CD4-positive, alpha-beta T cell (primary cell): ENCODE data around the gene HMCES. TPM values are rescaled to one million over a fixed set of nuclear protein-coding genes. Genes with fewer than 3 reads are reported as not detected.
"Not testable (repeated sequence)": the region's sequence is repeated elsewhere in the genome, so short reads cannot be mapped to it uniquely, and the experiment has no call there.

Experiments
- ATAC-seq: fragments of 200-7000 bp; cut with Tn5 transposase; one replicate; pipeline ENCODE4 v1.10.0; 2022; ENCODE audit warnings: mild to moderate bottlenecking; ENCODE audit not compliant: poor library complexity
- CTCF ChIA-PET: fragments of 350-600 bp; sonication (Branson Sonifier 250); formaldehyde crosslinking; loops from one replicate; lab custom pipeline; 2021; ENCODE audit warnings: antibody characterized with exemption, inconsistent platforms; lab: Charles Lee
- POLR2A ChIA-PET: fragments of 350-600 bp; sonication (Branson Sonifier 250); formaldehyde crosslinking; loops from one replicate; lab custom pipeline; 2021; ENCODE audit warnings: antibody characterized with exemption, inconsistent platforms; lab: Charles Lee
- DNase-seq, 14 experiments: peaks; one replicate each; pipeline ENCODE4 v3.0.0-alpha.2; 2013 to 2020; ENCODE audit warnings: mixed read lengths in 2 of 14
- H3K27ac ChIP-seq, 2 donors: one replicate each; pipeline versions ENCODE4 v1.5.1 to v1.7.0; 2013; ENCODE audit warnings: low read length in 2 of 2, low read depth in 1 of 2, mild to moderate bottlenecking in 1 of 2
- H3K27me3 ChIP-seq, 2 experiments: 1 replicate in 1 of 2; 2 replicates in 1 of 2; pipeline versions ENCODE4 v1.6.1 to v1.7.0; 2013; ENCODE audit warnings: low read length in 2 of 2, control low read depth in 1 of 2, mild to moderate bottlenecking in 1 of 2, moderate library complexity in 1 of 2; ENCODE audit not compliant: insufficient read depth in 2 of 2, control insufficient read depth in 1 of 2
- H3K36me3 ChIP-seq: one replicate; pipeline ENCODE4 v1.6.1; 2013; ENCODE audit warnings: low read length, control low read depth; ENCODE audit not compliant: insufficient read depth
- H3K4me1 ChIP-seq: one replicate; pipeline ENCODE4 v1.6.1; 2013; ENCODE audit warnings: low read length, control low read depth; ENCODE audit not compliant: insufficient read depth
- H3K4me3 ChIP-seq: one replicate; pipeline ENCODE4 v1.5.1; 2013; ENCODE audit warnings: mild to moderate bottlenecking, low read length, moderate library complexity
- H3K9me3 ChIP-seq, 2 experiments: 1 replicate in 1 of 2; 2 replicates in 1 of 2; pipeline versions ENCODE4 v1.6.1 to v1.7.0; 2013; ENCODE audit warnings: low read length in 2 of 2, mild to moderate bottlenecking in 2 of 2, control low read depth in 1 of 2, moderate library complexity in 1 of 2; ENCODE audit not compliant: control insufficient read depth in 1 of 2, insufficient read depth in 1 of 2
- H3K27ac Mint-ChIP-seq: one replicate; pipeline ENCODE4 v1.8.0; 2020; ENCODE audit warnings: mixed read lengths
- H3K27me3 Mint-ChIP-seq: one replicate; pipeline ENCODE4 v1.8.0; 2021; ENCODE audit warnings: mixed read lengths
- H3K36me3 Mint-ChIP-seq: one replicate; pipeline ENCODE4 v1.8.0; 2021; ENCODE audit warnings: low read depth, mixed read lengths
- H3K4me1 Mint-ChIP-seq: one replicate; pipeline ENCODE4 v1.8.0; 2021; ENCODE audit warnings: low read depth, mixed read lengths
- H3K4me3 Mint-ChIP-seq: one replicate; pipeline ENCODE4 v1.8.0; 2020; ENCODE audit warnings: mild to moderate bottlenecking, mixed read lengths
- H3K9me3 Mint-ChIP-seq: one replicate; pipeline ENCODE4 v1.8.0; 2020; ENCODE audit warnings: mixed read lengths
- CTCF ChIP-seq: fragments of 200-600 bp; IDR thresholded peaks from one replicate; pipeline ENCODE4 v1.8.0; 2022; ENCODE audit warnings: antibody characterized with exemption, mild to moderate bottlenecking
- intact Hi-C, 2 experiments: fragments of 100-400 bp; cut with DNase I in 1 of 2; cut with micrococcal nuclease in 1 of 2; formaldehyde crosslinking; loops; one replicate each; pipeline versions ENCODE4 v1.15.1 to v1.9.0; 2023 to 2025; cut with DNase I, micrococcal nuclease
- total RNA-seq, 174 experiments: library from RNA in 2 of 174; stranded (reverse) in 2 of 174; gene quantifications; one replicate each; pipeline ENCODE4 v1.2.3 and lab custom pipeline; 2021 to 2026

HMCES gene
- total RNA-seq, 2 experiments from 2014 or later: 63.5 to 64.0 TPM

- intact Hi-C loops: no loop called here
- no peaks in the 10 kb centered on the region for H3K36me3 Mint-ChIP-seq
- no peaks in the 10 kb centered on the region for H3K36me3 ChIP-seq
- peaks cover 24% of the 10 kb centered on the region for H3K4me1 ChIP-seq
- no peak overlapping the region for H3K4me3 Mint-ChIP-seq
- no peak for TF ChIP-seq CTCF
- DNase-seq: no peak
- ChIA-PET CTCF (interaction anchor here (1.1 kb wide), 1 partner anchor 187 kb away, joined by 3 read pairs; no protein-coding TSS in a partner anchor), POLR2A (interaction anchor here (0.8 kb wide), 1 partner anchor 9 kb away, joined by 3 read pairs; the partner anchor contains the start of gene COPG1)
- H3K27ac ChIP-seq: no peak overlapping the region
- H3K27me3 Mint-ChIP-seq: no peaks in the 10 kb centered on the region
- H3K9me3 Mint-ChIP-seq: no peaks in the 10 kb centered on the region
- H3K27me3 ChIP-seq: no peaks in the 10 kb centered on the region
- no peaks in the 10 kb centered on the region for H3K9me3 ChIP-seq
- no peak overlapping the region for H3K27ac Mint-ChIP-seq
- H3K4me1 Mint-ChIP-seq: peaks cover 8% of the 10 kb centered on the region
- no peak for ATAC-seq
- no peak overlapping the region for H3K4me3 ChIP-seq
Observed at GRCh38 chr3:129240436-129240835, 38.2 kb upstream of the HMCES start.

DNA sequence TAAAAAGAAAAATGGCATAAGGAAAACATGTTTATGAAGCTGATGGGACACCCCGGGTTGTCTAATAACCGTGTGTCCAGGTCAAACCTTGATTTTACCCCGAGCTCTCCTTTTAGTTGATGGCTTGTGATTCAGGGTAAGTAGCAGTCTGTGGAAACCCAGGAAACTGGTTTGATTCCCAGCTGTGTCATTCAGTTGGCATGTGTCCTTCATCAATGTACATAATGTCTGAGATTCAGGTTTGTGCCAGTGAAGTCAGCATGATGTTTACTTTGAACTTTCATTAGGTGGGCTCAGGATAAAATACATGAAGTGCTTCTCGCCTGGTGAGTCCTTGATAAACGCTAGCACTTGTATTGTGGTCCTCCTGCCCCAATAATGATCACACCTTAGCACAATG is 33.5 kb upstream of the HMCES start:
- Histone ChIP-seq H3K9me3 (no peaks in the 10 kb centered on the region), H3K27me3 (no peaks in the 10 kb centered on the region), H3K4me3 (no peak overlapping the region), H3K4me1 (peaks cover 28% of the 10 kb centered on the region), H3K27ac (no peak overlapping the region), H3K36me3 (no peaks in the 10 kb centered on the region)
- Mint-ChIP-seq H3K27ac (peak overlapping the region; percentile 7), H3K9me3 (no peaks in the 10 kb centered on the region), H3K4me3 (no peak overlapping the region), H3K36me3 (peaks cover 16% of the 10 kb centered on the region), H3K4me1 (peaks cover 35% of the 10 kb centered on the region), H3K27me3 (no peaks in the 10 kb centered on the region)
- POLR2A ChIA-PET: interaction anchor here (0.8 to 2.0 kb wide), 6 partner anchors 124 to 275 kb away, joined by 3 to 12 read pairs (median 5); partner anchors contain the start of gene RAB43
- ATAC-seq (no peak), DNase-seq (no peak)
- intact Hi-C loops: loop anchor here (1.0 to 5.0 kb wide), 5 partner anchors 63 to 368 kb away; partner anchors contain the start of genes ACAD9 (in 1 of the 2), CNBP (in 1 of the 2) and RAB43 (in 1 of the 2)
- no peak for TF ChIP-seq CTCF
- CTCF ChIA-PET: interaction anchor here (0.8 to 3.9 kb wide), 30 partner anchors 12 to 366 kb away, joined by 3 to 59 read pairs (median 4); partner anchors contain the start of genes ACAD9 and RAB43

DNA sequence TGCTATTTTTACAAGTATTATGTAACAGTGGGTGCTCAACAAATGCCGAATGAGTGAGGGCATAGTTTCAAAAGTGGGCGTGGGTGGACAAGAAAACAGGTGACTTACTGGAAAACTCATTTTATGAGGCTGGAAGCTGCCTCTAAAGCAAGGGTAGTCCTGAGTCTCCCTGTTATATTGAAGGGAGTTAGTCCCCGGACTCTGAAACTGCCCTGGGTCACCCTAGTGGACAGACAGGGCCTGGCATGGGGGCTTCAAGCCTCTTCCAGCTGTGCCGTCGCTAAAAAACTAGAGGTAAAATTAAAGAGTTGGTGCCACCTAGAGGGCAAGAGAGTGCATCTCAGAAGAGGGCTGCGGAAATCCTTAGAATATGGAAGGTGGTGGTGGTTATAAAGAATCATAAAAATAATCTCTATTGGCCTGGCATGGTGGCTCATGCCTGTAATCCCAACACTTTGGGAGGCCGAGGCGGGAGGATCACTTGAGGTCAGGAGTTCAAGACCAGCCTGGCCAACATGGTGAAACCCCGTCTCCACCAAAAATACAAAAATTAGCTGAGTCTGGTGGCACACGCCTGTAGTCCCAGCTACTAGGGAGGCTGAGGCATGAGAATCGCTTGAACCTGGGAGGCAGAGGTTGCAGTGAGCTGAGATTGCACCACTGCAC is 32.9 kb upstream of the HMCES start:
- Mint-ChIP-seq H3K27ac (peak overlapping the region; percentile 7), H3K36me3 (peaks cover 22% of the 10 kb centered on the region), H3K4me1 (peaks cover 41% of the 10 kb centered on the region), H3K4me3 (peak overlapping the region; percentile 52)
- not testable (repeated sequence) for H3K27ac ChIP-seq, H3K9me3 Mint-ChIP-seq, H3K4me3 ChIP-seq, H3K27me3 Mint-ChIP-seq, H3K27me3 ChIP-seq, H3K36me3 ChIP-seq, H3K9me3 ChIP-seq
- peak; percentile 83 for TF ChIP-seq CTCF
- peak; percentile 75 for ATAC-seq
- ChIA-PET CTCF (interaction anchor here (0.8 to 3.9 kb wide), 34 partner anchors 11 to 565 kb away, joined by 3 to 59 read pairs (median 4); partner anchors contain the start of genes ACAD9 and RAB43), POLR2A (interaction anchor here (0.5 to 2.0 kb wide), 9 partner anchors 62 to 275 kb away, joined by 3 to 12 read pairs (median 4); partner anchors contain the start of genes CFAP92, CNBP and RAB43)
- H3K4me1 ChIP-seq: peaks cover 32% of the 10 kb centered on the region
- intact Hi-C loops: loop anchor here (1.0 to 5.0 kb wide), 5 partner anchors 63 to 368 kb away; partner anchors contain the start of genes ACAD9 (in 1 of the 2), CNBP (in 1 of the 2) and RAB43 (in 1 of the 2)
- DNase-seq: peak; percentile 33 to 88 (median 56)
